Smooth muscle cell (in vitro differentiated cells): ENCODE measurements around the gene PRPH. TPM values are rescaled to one million over a fixed set of nuclear protein-coding genes. Genes with fewer than 3 reads are reported as not detected.

Experiments
- DNase-seq: peaks from one replicate; lab custom pipeline; 2025; ENCODE audit not compliant: unreplicated experiment; lab: John Stamatoyannopoulos, UW
- H2AFZ ChIP-seq: fragments of 200-600 bp; sonication (generic); 2 replicates; pipeline ENCODE4 v1.6.0; 2016; ENCODE audit warnings: antibody characterized with exemption, low read depth, mild to moderate bottlenecking
- H3F3A ChIP-seq: fragments of 200-600 bp; sonication (generic); 2 replicates; pipeline ENCODE4 v1.6.0; 2017; ENCODE audit warnings: antibody characterized with exemption, low read depth
- H3K27ac ChIP-seq: fragments of 200-600 bp; sonication (generic); 2 replicates; pipeline ENCODE4 v1.5.1; 2016; ENCODE audit warnings: low read depth, mild to moderate bottlenecking
- H3K27me3 ChIP-seq: fragments of 200-600 bp; sonication (generic); 2 replicates; pipeline ENCODE4 v1.6.1; 2016; ENCODE audit warnings: low read depth, mild to moderate bottlenecking
- H3K36me3 ChIP-seq: fragments of 200-600 bp; sonication (generic); 2 replicates; pipeline ENCODE4 v1.5.1; 2016; ENCODE audit warnings: low read depth
- H3K4me1 ChIP-seq: fragments of 200-600 bp; sonication (generic); 2 replicates; pipeline ENCODE4 v1.5.1; 2016; ENCODE audit warnings: low read depth
- H3K4me2 ChIP-seq: fragments of 200-600 bp; sonication (generic); 2 replicates; pipeline ENCODE4 v1.6.0; 2016; ENCODE audit warnings: mild to moderate bottlenecking
- H3K4me3 ChIP-seq: fragments of 200-600 bp; sonication (generic); 2 replicates; pipeline ENCODE4 v1.5.1; 2016; ENCODE audit warnings: mild to moderate bottlenecking
- H3K79me2 ChIP-seq: fragments of 200-600 bp; sonication (generic); 2 replicates; pipeline ENCODE4 v1.6.0; 2016; ENCODE audit warnings: low read depth, mild to moderate bottlenecking
- H3K9ac ChIP-seq: fragments of 200-600 bp; sonication (generic); 2 replicates; pipeline ENCODE4 v1.6.0; 2016; ENCODE audit warnings: low read depth
- H3K9me3 ChIP-seq: fragments of 200-600 bp; sonication (generic); replicated peaks from 2 replicates; pipeline ENCODE4 v1.5.1; 2016; ENCODE audit warnings: low read depth
- H4K20me1 ChIP-seq: fragments of 200-600 bp; sonication (generic); 2 replicates; pipeline ENCODE4 v1.6.0; 2016; ENCODE audit warnings: low read depth
- WGBS: methylation state at CpG from one replicate; pipeline ENCODE4 v1.1.7; 2016; ENCODE audit warnings: low lambda C conversion rate; 5-methylcytosine and 5-hydroxymethylcytosine counted together
- polyA plus RNA-seq: library from polyadenylated mRNA; unstranded; fragments of >200 nt; fragmentation: Nextera tagmentation; extraction: Ambion mirVana; gene quantifications from 2 replicates; pipeline ENCODE4 v1.2.1, GENCODE V29; 2016
- total RNA-seq: library from RNA; depleted of rRNA; stranded (reverse); fragments of >200 nt; gene quantifications from 2 replicates; pipeline ENCODE4 v1.2.3, GENCODE V29; 2014
- TF ChIP-seq, protein P1 (sequence below): fragments of 200-600 bp; sonication (generic); IDR thresholded peaks from 2 replicates; pipeline ENCODE4 v1.5.1; 2017; ENCODE audit warnings: borderline replicate concordance, mild to moderate bottlenecking, antibody characterized with exemption; ENCODE audit not compliant: insufficient read depth, poor library complexity, severe bottlenecking

PRPH gene
- total and polyA plus RNA-seq, 2 experiments from 2014 or later, result not detected

DNA sequence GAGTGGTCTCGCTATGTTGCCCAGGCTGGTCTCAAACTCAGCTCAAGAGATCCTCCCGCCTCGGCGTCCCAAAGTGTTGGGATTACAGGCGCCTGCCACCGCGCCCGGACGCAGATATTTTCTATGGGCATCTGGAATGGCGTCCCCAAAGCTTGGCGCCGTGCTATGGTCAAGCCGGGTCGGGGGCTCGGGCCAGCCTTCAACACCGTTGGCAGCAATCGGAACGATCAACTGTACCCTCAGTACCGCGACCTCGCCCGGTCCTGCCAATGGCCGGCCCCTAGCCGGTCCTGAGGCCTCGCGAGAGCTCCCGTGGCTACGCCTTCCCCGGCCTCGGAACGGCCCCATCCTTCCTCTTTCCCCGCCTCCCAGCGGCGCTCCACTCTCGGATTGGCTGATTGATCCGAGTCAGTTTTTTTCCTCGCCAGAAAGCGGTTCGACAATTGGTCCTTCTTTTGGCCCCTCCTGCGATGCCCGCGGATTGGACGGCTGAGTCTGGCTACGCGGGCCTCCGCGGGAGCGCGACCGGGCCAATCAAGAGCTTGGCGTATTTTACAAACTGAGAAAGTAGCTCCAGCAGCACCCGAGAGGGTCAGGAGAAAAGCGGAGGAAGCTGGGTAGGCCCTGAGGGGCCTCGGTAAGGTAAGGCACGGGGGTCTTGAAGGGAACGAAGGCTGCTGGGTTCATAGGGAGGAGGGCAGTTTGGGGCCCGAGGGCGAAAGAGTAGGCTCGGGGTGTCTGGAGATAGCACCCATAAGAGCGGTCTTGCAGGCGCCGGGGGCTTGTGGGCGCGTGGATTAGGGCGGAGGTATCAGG, 28.0 kb downstream of the PRPH start, which contains the start of gene TROAP:
TROAP (plus strand) TSS at position 548 of the 816 bp plus-strand sequence. CDS start 354 bp downstream, outside the sequence.
- Histone ChIP-seq H3K9ac (peak within 1 kb of the TSS; percentile 67), H3F3A (no peaks in the 10 kb centered on the region), H3K4me1 (peaks cover 7% of the 10 kb centered on the region), H3K4me3 (peak within 1 kb of the TSS; percentile 66), H3K9me3 (no peaks in the 10 kb centered on the region), H3K27me3 (no peaks in the 10 kb centered on the region), H4K20me1 (no peaks in the 10 kb centered on the region), H3K79me2 (peaks cover 4% of the 10 kb centered on the region), H2AFZ (peak within 1 kb of the TSS; percentile 83), H3K36me3 (no peaks in the 10 kb centered on the region), H3K4me2 (peak within 1 kb of the TSS; percentile 89), H3K27ac (no peak within 1 kb of the TSS)
- TF ChIP-seq, protein P1, sequence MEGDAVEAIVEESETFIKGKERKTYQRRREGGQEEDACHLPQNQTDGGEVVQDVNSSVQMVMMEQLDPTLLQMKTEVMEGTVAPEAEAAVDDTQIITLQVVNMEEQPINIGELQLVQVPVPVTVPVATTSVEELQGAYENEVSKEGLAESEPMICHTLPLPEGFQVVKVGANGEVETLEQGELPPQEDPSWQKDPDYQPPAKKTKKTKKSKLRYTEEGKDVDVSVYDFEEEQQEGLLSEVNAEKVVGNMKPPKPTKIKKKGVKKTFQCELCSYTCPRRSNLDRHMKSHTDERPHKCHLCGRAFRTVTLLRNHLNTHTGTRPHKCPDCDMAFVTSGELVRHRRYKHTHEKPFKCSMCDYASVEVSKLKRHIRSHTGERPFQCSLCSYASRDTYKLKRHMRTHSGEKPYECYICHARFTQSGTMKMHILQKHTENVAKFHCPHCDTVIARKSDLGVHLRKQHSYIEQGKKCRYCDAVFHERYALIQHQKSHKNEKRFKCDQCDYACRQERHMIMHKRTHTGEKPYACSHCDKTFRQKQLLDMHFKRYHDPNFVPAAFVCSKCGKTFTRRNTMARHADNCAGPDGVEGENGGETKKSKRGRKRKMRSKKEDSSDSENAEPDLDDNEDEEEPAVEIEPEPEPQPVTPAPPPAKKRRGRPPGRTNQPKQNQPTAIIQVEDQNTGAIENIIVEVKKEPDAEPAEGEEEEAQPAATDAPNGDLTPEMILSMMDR, result no peak
- 1% methylated on average over 65 of the region's 65 CpGs for whole genome bisulfite sequencing
- DNase-seq, result peak; percentile 86

- no peak overlapping the region for H3K27ac ChIP-seq
- WGBS, result 19% methylated on average over 19 of the region's 19 CpGs
- peak overlapping the region; percentile 40 for H3K9ac ChIP-seq
These were observed 28.7 kb downstream of the PRPH start for GRCh38 chr12:49323524-49324097.

DNA sequence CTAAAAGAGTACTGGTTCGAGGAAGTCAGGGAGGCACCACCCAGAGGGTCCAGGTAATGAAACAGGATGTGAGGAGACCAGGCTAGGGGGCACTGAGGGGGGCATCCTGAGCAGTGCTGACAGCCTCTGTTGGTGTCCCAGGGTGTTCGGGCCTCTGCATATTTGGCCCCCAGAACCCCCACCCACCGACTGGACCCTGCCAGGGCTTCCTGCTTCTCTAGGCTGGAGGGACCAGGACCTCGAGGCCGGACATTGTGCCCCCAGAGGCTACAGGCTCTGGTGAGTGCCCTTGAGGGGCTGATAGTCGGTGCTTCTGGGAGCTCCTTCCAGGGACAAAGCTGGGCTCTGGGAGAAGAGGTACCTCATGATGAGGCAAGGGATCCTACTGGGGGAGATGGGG, 30.7 kb downstream of the PRPH start:
- Histone ChIP-seq H3K79me2 (peaks cover 4% of the 10 kb centered on the region), H3K27me3 (no peaks in the 10 kb centered on the region), H4K20me1 (no peaks in the 10 kb centered on the region), H3K9me3 (no peaks in the 10 kb centered on the region), H3K27ac (no peak overlapping the region), H3K4me2 (no peak overlapping the region), H3K9ac (no peak overlapping the region), H3F3A (no peaks in the 10 kb centered on the region), H3K4me3 (no peak overlapping the region), H3K4me1 (peaks cover 7% of the 10 kb centered on the region), H2AFZ (no peak overlapping the region), H3K36me3 (no peaks in the 10 kb centered on the region)
- TF ChIP-seq, protein P1, result no peak
- no peak for DNase-seq
- 94% methylated on average over 6 of the region's 6 CpGs for WGBS

More at GRCh38 chr12:49323524-49324097, 28.7 kb downstream of the PRPH start:
- Histone ChIP-seq H3K9me3 (no peaks in the 10 kb centered on the region), H4K20me1 (no peaks in the 10 kb centered on the region), H3K36me3 (no peaks in the 10 kb centered on the region), H3K27me3 (no peaks in the 10 kb centered on the region), H2AFZ (peak overlapping the region; percentile 83), H3F3A (no peaks in the 10 kb centered on the region), H3K79me2 (peaks cover 4% of the 10 kb centered on the region), H3K4me3 (peak overlapping the region; percentile 66), H3K4me2 (peak overlapping the region; percentile 84), H3K4me1 (peaks cover 7% of the 10 kb centered on the region)
- TF ChIP-seq, protein P1, result no peak
- no peak for DNase-seq
